Measurements from ENCODE around the gene RNASE2. TPM values are rescaled to one million over a fixed set of nuclear protein-coding genes. Genes with fewer than 3 reads are reported as not detected.

The RNASE2 gene
- not detected in 2 replicates for total RNA-seq

GRCh38 chr14:20954736-20955537 lies at the start of gene RNASE2:
Gene RNASE2, plus strand, starts transcription at chr14:20955487. Its CDS starts 285 bp downstream, at chr14:20955772.

GRCh38 chr14:20989787-20990600 lies 34.7 kb downstream of the RNASE2 start, which contains the start of gene METTL17:
Gene METTL17, plus strand, starts transcription at chr14:20989980. Its CDS starts 23 bp downstream, at chr14:20990003.

GRCh38 chr14:20998674-20999366 lies 43.5 kb downstream of the RNASE2 start, which contains the start of gene SLC39A2:
Gene SLC39A2, plus strand, starts transcription at chr14:20999293. Its CDS starts 154 bp downstream, at chr14:20999447.

Other genes starting within 250 kb of the RNASE2 start
- not detected in 2 replicates for gene EDDM3A, start 209.6 kb upstream of the RNASE2 start, total RNA-seq
- not detected in 2 replicates for gene EDDM3B, start 187.1 kb upstream of the RNASE2 start, total RNA-seq
- not detected in 2 replicates for gene RNASE6, start 174.2 kb upstream of the RNASE2 start, total RNA-seq
- not detected in 2 replicates for gene RNASE1, start 152.6 kb upstream of the RNASE2 start, total RNA-seq
- not detected in 2 replicates for gene RNASE3, start 64.1 kb upstream of the RNASE2 start, total RNA-seq
- 81.8 and 83.8 TPM in 2 replicates for gene METTL17, start 34.5 kb downstream of the RNASE2 start, total RNA-seq
- gene SLC39A2, start 43.8 kb downstream of the RNASE2 start, total RNA-seq: 0.15 and 0.31 TPM in 2 replicates
- 2.8 and 7.8 TPM in 2 replicates for gene NDRG2, start 69.6 kb downstream of the RNASE2 start, total RNA-seq
- gene TPPP2, start 74.7 kb downstream of the RNASE2 start, total RNA-seq: not detected in 2 replicates
- not detected in 2 replicates for gene RNASE13, start 79.3 kb downstream of the RNASE2 start, total RNA-seq
- gene RNASE7, start 86.9 kb downstream of the RNASE2 start, total RNA-seq: 5.5 and 22.4 TPM in 2 replicates
- not detected in 2 replicates for gene RNASE8, start 102.3 kb downstream of the RNASE2 start, total RNA-seq
- gene ARHGEF40, start 114.8 kb downstream of the RNASE2 start, total RNA-seq: 6.4 and 13.7 TPM in 2 replicates
- gene ZNF219, start 143.2 kb downstream of the RNASE2 start, total RNA-seq: 66.6 and 69.2 TPM in 2 replicates
- gene TMEM253, start 145.6 kb downstream of the RNASE2 start, total RNA-seq: 0.08 and 0.31 TPM in 2 replicates
- gene OR5AU1, start 200.6 kb downstream of the RNASE2 start, total RNA-seq: not detected in 2 replicates

Measured in hair follicular keratinocyte (primary cell).